Pulmonary artery endothelial cell (primary cell): Measurements from ENCODE around the gene SETMAR. TPM values are rescaled to one million over a fixed set of nuclear protein-coding genes. Genes with fewer than 3 reads are reported as not detected.
A peak's percentile ranks its signal among the peaks of the same experiment; 100 is the strongest.
"Not testable (repeated sequence)": the region's sequence is repeated elsewhere in the genome, so short reads cannot be mapped to it uniquely, and the experiment has no call there.

ENCODE experiments used
- DNase-seq: peaks from one replicate; pipeline ENCODE4 v3.0.0-alpha.2; 2011; ENCODE audit warnings: low read depth, low spot score
- total RNA-seq: library from RNA; depleted of rRNA; stranded (reverse); fragments of >200 nt; gene quantifications from 2 replicates; pipeline ENCODE4 v1.2.3, GENCODE V29; 2014

The SETMAR gene
- 7.2 and 13.7 TPM in 2 replicates for total RNA-seq

- DNase-seq: peak; percentile 40
These were observed at the start of gene SETMAR for GRCh38 chr3:4303187-4304123. TSS of gene SETMAR (plus strand) at chr3:4303369. CDS start at chr3:4303371, 2 bp downstream.

GRCh38 chr3:4261406-4261805 lies 41.8 kb upstream of the SETMAR start:
- DNase-seq: no peak

- DNase-seq: no peak
These were observed 39.1 kb upstream of the SETMAR start for GRCh38 chr3:4264040-4264439.

GRCh38 chr3:4270720-4271119 lies 32.4 kb upstream of the SETMAR start:
- DNase-seq: no peak

GRCh38 chr3:4271834-4272233 lies 31.3 kb upstream of the SETMAR start:
- no peak for DNase-seq

GRCh38 chr3:4279516-4280105 lies 23.6 kb upstream of the SETMAR start:
- DNase-seq: no peak

GRCh38 chr3:4281991-4282390 lies 21.2 kb upstream of the SETMAR start:
- no peak for DNase-seq

GRCh38 chr3:4284865-4285264 lies 18.3 kb upstream of the SETMAR start:
- no peak for DNase-seq

GRCh38 chr3:4289044-4289443 lies 14.1 kb upstream of the SETMAR start:
- DNase-seq: no peak

GRCh38 chr3:4290272-4290893 lies 12.8 kb upstream of the SETMAR start:
- no peak for DNase-seq

- DNase-seq: no peak
These were observed 10.9 kb upstream of the SETMAR start for GRCh38 chr3:4292301-4292700.

- no peak for DNase-seq
These were observed 8.4 kb upstream of the SETMAR start for GRCh38 chr3:4294616-4295327.

GRCh38 chr3:4296454-4296853 lies 6.7 kb upstream of the SETMAR start:
- DNase-seq: not testable (repeated sequence)

- no peak for DNase-seq
These were observed 5.7 kb upstream of the SETMAR start for GRCh38 chr3:4297486-4297885.

- no peak for DNase-seq
These were observed 422 bp upstream of the SETMAR start for GRCh38 chr3:4302747-4303146.

GRCh38 chr3:4305210-4305609 lies 2.0 kb downstream of the SETMAR start:
- DNase-seq: not testable (repeated sequence)

GRCh38 chr3:4306091-4306490 lies 2.9 kb downstream of the SETMAR start:
- DNase-seq: no peak

- DNase-seq: no peak
These were observed 3.7 kb downstream of the SETMAR start for GRCh38 chr3:4306860-4307259.

- DNase-seq: no peak
These were observed 6.4 kb downstream of the SETMAR start for GRCh38 chr3:4309491-4310128.

GRCh38 chr3:4310971-4311370 lies 7.8 kb downstream of the SETMAR start:
- DNase-seq: no peak

- no peak for DNase-seq
These were observed 8.3 kb downstream of the SETMAR start for GRCh38 chr3:4311496-4311895.
